ENCODE results near the gene LKAAEAR1. TPM values are rescaled to one million over a fixed set of nuclear protein-coding genes. Genes with fewer than 3 reads are reported as not detected.

The LKAAEAR1 gene
- total and polyA plus RNA-seq, 8 donors: 0.22 to 0.24 TPM; not detected in 6

GRCh38 chr20:64100946-64101688 lies 16.9 kb upstream of the LKAAEAR1 start:
- FAIRE-seq: no peak
- intact Hi-C loops (cut with DNase I): no loop called here
- Histone ChIP-seq H3K9me3 (no peaks in the 10 kb centered on the region), H3K27me3 (no peaks in the 10 kb centered on the region), H3K4me3 (no peak overlapping the region), H3K4me1 (peaks cover 0 to 3% (median 0%) of the 10 kb centered on the region in 3 donors), H3K36me3 (no peaks in the 10 kb centered on the region), H3K27ac (no peak overlapping the region)
- 62 to 71% methylated on average over 9 of the region's 9 CpGs for WGBS, 2 donors
- peak in 2 of 6 donors; percentile 11 to 30 for DNase-seq
- TF ChIP-seq, protein P1, sequence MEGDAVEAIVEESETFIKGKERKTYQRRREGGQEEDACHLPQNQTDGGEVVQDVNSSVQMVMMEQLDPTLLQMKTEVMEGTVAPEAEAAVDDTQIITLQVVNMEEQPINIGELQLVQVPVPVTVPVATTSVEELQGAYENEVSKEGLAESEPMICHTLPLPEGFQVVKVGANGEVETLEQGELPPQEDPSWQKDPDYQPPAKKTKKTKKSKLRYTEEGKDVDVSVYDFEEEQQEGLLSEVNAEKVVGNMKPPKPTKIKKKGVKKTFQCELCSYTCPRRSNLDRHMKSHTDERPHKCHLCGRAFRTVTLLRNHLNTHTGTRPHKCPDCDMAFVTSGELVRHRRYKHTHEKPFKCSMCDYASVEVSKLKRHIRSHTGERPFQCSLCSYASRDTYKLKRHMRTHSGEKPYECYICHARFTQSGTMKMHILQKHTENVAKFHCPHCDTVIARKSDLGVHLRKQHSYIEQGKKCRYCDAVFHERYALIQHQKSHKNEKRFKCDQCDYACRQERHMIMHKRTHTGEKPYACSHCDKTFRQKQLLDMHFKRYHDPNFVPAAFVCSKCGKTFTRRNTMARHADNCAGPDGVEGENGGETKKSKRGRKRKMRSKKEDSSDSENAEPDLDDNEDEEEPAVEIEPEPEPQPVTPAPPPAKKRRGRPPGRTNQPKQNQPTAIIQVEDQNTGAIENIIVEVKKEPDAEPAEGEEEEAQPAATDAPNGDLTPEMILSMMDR (IDR thresholded peaks at IDR 0.05): no peak
- ATAC-seq: no peak

GRCh38 chr20:64100566-64100888 lies 16.3 kb upstream of the LKAAEAR1 start:
- intact Hi-C loops (cut with DNase I): no loop called here
- no peaks in the 10 kb centered on the region for H3K36me3 ChIP-seq
- no peak for ATAC-seq
- DNase-seq: peak in 1 of 6 donors; percentile 16
- WGBS, 2 donors: 55 to 77% methylated on average over 4 of the region's 4 CpGs
- no peaks in the 10 kb centered on the region for H3K27me3 ChIP-seq
- H3K4me1 ChIP-seq: peaks cover 0 to 3% (median 0%) of the 10 kb centered on the region in 3 donors
- FAIRE-seq: no peak
- TF ChIP-seq, protein P1 (IDR thresholded peaks at IDR 0.05): no peak
- H3K4me3 ChIP-seq: no peak overlapping the region
- H3K9me3 ChIP-seq: no peaks in the 10 kb centered on the region
- no peak overlapping the region for H3K27ac ChIP-seq

DNA sequence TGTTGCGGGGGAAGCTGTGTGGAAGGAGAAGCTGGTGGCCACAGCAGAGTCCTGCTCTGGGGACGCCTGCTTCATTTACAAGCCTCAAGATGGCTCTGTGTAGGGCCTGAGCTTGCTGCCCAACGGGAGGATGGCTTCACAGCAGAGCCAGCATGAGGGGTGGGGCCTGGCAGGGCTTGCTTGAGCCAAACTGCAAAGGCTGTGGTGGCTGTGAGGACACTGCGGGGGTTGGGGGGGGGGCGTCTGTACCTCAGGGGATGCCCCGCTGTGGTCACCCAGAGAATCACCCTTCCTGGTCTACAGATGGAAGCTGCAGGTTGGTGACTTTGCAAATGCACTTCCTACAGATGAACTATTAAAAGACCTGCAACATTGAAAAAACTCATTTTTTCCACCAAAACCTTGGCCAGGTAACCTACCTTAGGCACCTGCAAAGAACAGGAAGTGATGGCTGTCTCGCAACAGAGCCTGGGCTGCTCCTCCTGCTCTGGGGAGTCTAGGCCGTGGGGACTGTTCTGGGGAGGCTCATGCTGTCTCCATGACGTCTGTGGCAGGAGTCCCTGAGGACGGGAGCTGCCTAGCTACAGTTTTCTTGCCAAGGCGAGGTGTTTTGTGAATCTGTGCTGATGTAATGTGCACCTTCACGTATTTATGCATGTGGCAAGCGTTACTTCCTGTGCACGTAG lies 15.8 kb upstream of the LKAAEAR1 start:
- Histone ChIP-seq H3K27ac (no peak overlapping the region), H3K36me3 (no peaks in the 10 kb centered on the region), H3K27me3 (no peaks in the 10 kb centered on the region), H3K9me3 (no peaks in the 10 kb centered on the region), H3K4me1 (peaks cover 0 to 3% (median 0%) of the 10 kb centered on the region in 3 donors), H3K4me3 (no peak overlapping the region)
- intact Hi-C loops (cut with DNase I): no loop called here
- ATAC-seq (no peak), FAIRE-seq (no peak), DNase-seq (peak in 1 of 6 donors; percentile 25)
- TF ChIP-seq, protein P1 (IDR thresholded peaks at IDR 0.05): no peak
- WGBS, 2 donors: 81 to 90% methylated on average over 13 to 14 of the region's 14 CpGs

DNA sequence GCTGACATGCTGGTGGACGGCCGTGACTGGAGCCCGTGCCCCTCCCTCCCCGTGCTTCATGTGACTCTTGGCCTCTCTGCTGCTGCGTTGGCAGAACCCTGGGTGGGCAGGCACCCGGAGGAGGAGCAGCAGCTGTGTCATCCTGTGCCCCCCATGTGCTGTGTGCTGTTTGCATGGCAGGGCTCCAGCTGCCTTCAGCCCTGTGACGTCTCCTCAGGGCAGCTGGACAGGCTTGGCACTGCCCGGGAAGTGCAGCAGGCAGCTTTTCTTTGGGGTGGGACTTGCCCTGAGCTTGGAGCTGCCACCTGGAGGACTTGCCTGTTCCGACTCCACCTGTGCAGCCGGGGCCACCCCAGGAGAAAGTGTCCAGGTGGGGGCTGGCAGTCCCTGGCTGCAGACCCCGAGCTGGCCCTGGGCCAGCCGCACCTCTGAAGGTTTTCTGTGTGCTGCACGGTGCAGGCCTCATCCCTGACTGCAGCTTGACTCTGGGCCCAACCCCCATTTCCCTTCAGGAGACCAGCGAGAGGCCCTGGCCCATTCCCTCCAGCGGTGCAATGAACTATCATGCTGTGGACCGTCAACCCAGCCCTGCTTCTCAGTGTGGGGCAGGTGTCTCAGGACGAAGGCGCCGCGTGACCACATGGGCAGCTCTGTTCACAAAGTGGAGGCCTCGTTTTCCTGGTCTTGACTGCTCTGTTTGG lies 15.0 kb upstream of the LKAAEAR1 start:
- intact Hi-C loops (cut with DNase I): no loop called here
- no peaks in the 10 kb centered on the region for H3K27me3 ChIP-seq
- DNase-seq (peak in 1 of 6 donors; percentile 57), FAIRE-seq (no peak), ATAC-seq (no peak)
- peaks cover 0 to 3% (median 0%) of the 10 kb centered on the region in 3 donors for H3K4me1 ChIP-seq
- H3K9me3 ChIP-seq: no peaks in the 10 kb centered on the region
- no peaks in the 10 kb centered on the region for H3K36me3 ChIP-seq
- H3K27ac ChIP-seq: no peak overlapping the region
- WGBS, 2 donors: 72 to 80% methylated on average over 21 of the region's 21 CpGs
- TF ChIP-seq, protein P1 (IDR thresholded peaks at IDR 0.05): no peak
- no peak overlapping the region for H3K4me3 ChIP-seq
